GM21367 (cell line): ENCODE data around the gene LRRC52.

Source experiments
- ATAC-seq: cut with Tn5 transposase; IDR thresholded peaks from one replicate; pipeline ENCODE4 v1.9.1; 2021; ENCODE audit not compliant: unreplicated experiment

The LRRC52 gene

GRCh38 chr1:165543532-165544438, at the start of gene LRRC52:
Gene LRRC52 (plus strand): TSS chr1:165544000. CDS start chr1:165544297, 297 bp downstream.
- no peak for ATAC-seq

- ATAC-seq: no peak
Observed at GRCh38 chr1:165494949-165495857, 48.6 kb upstream of the LRRC52 start.

GRCh38 chr1:165495858-165496205, 48.0 kb upstream of the LRRC52 start:
- ATAC-seq: no peak

GRCh38 chr1:165496501-165496900, 47.3 kb upstream of the LRRC52 start:
- ATAC-seq: no peak

GRCh38 chr1:165497069-165498013, 46.5 kb upstream of the LRRC52 start:
- no peak for ATAC-seq

- ATAC-seq: no peak
Observed at GRCh38 chr1:165501330-165501969, 42.4 kb upstream of the LRRC52 start.

GRCh38 chr1:165501970-165502348, 41.8 kb upstream of the LRRC52 start:
- ATAC-seq: no peak

- no peak for ATAC-seq
Observed at GRCh38 chr1:165507570-165507969, 36.2 kb upstream of the LRRC52 start.

GRCh38 chr1:165508291-165508690, 35.5 kb upstream of the LRRC52 start:
- no peak for ATAC-seq

GRCh38 chr1:165512816-165513215, 31.0 kb upstream of the LRRC52 start:
- no peak for ATAC-seq

GRCh38 chr1:165516469-165516868, 27.3 kb upstream of the LRRC52 start:
- no peak for ATAC-seq

GRCh38 chr1:165520646-165521045, 23.2 kb upstream of the LRRC52 start:
- no peak for ATAC-seq

- ATAC-seq: no peak
Observed at GRCh38 chr1:165524639-165525285, 19.0 kb upstream of the LRRC52 start.

GRCh38 chr1:165525708-165526107, 18.1 kb upstream of the LRRC52 start:
- ATAC-seq: no peak

- no peak for ATAC-seq
Observed at GRCh38 chr1:165527251-165528007, 16.4 kb upstream of the LRRC52 start.

GRCh38 chr1:165531021-165531420, 12.8 kb upstream of the LRRC52 start:
- ATAC-seq: no peak

GRCh38 chr1:165532053-165532452, 11.7 kb upstream of the LRRC52 start:
- ATAC-seq: no peak

- no peak for ATAC-seq
Observed at GRCh38 chr1:165533254-165533653, 10.5 kb upstream of the LRRC52 start.

GRCh38 chr1:165536016-165536415, 7.8 kb upstream of the LRRC52 start:
- ATAC-seq: no peak
